Mesothelial cell of epicardium (in vitro differentiated cells): ENCODE results near the gene GPC6. TPM values are rescaled to one million over a fixed set of nuclear protein-coding genes. Genes with fewer than 3 reads are reported as not detected.

Experiments
- DNase-seq, 2 experiments: peaks; one replicate each; pipeline ENCODE4 v3.0.0; 2021; ENCODE audit warnings: low spot score in 2 of 2; ENCODE audit not compliant: unreplicated experiment in 2 of 2
- H3K27ac Mint-ChIP-seq: 2 replicates; pipeline ENCODE4 v1.8.0; 2021; ENCODE audit warnings: mixed read lengths
- H3K27me3 Mint-ChIP-seq: 2 replicates; pipeline ENCODE4 v1.8.0; 2021; ENCODE audit warnings: low read depth, mixed read lengths
- H3K36me3 Mint-ChIP-seq: 2 replicates; pipeline ENCODE4 v1.8.0; 2021; ENCODE audit warnings: mixed read lengths
- H3K4me1 Mint-ChIP-seq: 2 replicates; pipeline ENCODE4 v1.8.0; 2021; ENCODE audit warnings: mixed read lengths
- H3K4me3 Mint-ChIP-seq: 2 replicates; pipeline ENCODE4 v1.8.0; 2021; ENCODE audit warnings: mild to moderate bottlenecking, moderate library complexity, mixed read lengths
- H3K9me3 Mint-ChIP-seq: 2 replicates; pipeline ENCODE4 v1.8.0; 2021; ENCODE audit warnings: mixed read lengths
- total RNA-seq: library from RNA; stranded (reverse); gene quantifications from 3 replicates; pipeline ENCODE4 v1.2.1, GENCODE V29; 2021
- TF ChIP-seq, protein P1 (sequence below): fragments of 200-600 bp; sonication (generic); IDR thresholded peaks from one replicate; pipeline ENCODE4 v1.5.0; 2021; ENCODE audit warnings: antibody characterized with exemption; ENCODE audit not compliant: unreplicated experiment

GPC6 gene
- total RNA-seq, 1 donor from 2014 or later, result 112 TPM

DNA sequence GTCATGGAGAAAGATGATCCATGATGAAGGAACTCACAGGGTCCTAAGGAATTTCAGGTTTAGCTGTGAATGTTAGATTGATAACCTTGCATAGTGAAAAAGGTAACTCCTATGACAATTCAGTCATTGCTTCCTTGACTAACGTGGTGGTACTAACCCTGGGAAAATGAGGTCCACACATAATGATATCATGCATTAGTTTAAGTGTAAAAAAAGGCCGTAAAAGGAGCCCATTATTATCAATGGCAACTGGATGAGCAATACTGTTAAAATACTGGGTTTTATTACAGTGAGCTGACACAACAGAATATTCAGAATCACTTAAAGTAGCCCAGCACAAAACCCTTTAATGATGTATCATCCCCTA is 737.5 kb downstream of the GPC6 start:
- no peak for DNase-seq
- Mint-ChIP-seq H3K27me3 (no peaks in the 10 kb centered on the region), H3K27ac (no peak overlapping the region), H3K4me3 (no peak overlapping the region), H3K9me3 (peaks cover 8% of the 10 kb centered on the region), H3K36me3 (peaks cover 9% of the 10 kb centered on the region), H3K4me1 (peaks cover 15% of the 10 kb centered on the region)
- TF ChIP-seq, protein P1, sequence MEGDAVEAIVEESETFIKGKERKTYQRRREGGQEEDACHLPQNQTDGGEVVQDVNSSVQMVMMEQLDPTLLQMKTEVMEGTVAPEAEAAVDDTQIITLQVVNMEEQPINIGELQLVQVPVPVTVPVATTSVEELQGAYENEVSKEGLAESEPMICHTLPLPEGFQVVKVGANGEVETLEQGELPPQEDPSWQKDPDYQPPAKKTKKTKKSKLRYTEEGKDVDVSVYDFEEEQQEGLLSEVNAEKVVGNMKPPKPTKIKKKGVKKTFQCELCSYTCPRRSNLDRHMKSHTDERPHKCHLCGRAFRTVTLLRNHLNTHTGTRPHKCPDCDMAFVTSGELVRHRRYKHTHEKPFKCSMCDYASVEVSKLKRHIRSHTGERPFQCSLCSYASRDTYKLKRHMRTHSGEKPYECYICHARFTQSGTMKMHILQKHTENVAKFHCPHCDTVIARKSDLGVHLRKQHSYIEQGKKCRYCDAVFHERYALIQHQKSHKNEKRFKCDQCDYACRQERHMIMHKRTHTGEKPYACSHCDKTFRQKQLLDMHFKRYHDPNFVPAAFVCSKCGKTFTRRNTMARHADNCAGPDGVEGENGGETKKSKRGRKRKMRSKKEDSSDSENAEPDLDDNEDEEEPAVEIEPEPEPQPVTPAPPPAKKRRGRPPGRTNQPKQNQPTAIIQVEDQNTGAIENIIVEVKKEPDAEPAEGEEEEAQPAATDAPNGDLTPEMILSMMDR, result no peak

DNA sequence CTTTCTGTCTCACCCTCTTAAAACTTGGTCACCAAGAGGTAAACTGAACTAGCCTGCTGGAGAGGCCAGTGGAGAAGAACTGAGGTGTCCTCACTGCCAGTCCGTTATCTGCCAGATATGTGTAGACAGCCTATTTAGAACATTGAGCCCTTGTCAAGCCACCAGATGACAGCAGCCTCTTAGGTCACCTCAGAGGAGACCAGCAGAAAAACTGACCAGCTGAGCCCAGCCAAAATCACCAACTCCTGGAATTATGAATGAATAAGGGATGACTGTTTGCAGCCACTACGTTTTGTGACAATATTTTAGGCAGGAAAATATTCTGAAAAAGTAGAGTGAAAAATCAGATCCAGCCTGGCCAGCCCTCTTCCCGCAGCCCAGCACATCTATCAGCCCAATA is 739.0 kb downstream of the GPC6 start:
- Mint-ChIP-seq H3K27me3 (no peaks in the 10 kb centered on the region), H3K4me3 (no peak overlapping the region), H3K9me3 (no peaks in the 10 kb centered on the region), H3K27ac (no peak overlapping the region), H3K36me3 (no peaks in the 10 kb centered on the region), H3K4me1 (peaks cover 15% of the 10 kb centered on the region)
- DNase-seq, result no peak
- TF ChIP-seq, protein P1, result no peak

DNA sequence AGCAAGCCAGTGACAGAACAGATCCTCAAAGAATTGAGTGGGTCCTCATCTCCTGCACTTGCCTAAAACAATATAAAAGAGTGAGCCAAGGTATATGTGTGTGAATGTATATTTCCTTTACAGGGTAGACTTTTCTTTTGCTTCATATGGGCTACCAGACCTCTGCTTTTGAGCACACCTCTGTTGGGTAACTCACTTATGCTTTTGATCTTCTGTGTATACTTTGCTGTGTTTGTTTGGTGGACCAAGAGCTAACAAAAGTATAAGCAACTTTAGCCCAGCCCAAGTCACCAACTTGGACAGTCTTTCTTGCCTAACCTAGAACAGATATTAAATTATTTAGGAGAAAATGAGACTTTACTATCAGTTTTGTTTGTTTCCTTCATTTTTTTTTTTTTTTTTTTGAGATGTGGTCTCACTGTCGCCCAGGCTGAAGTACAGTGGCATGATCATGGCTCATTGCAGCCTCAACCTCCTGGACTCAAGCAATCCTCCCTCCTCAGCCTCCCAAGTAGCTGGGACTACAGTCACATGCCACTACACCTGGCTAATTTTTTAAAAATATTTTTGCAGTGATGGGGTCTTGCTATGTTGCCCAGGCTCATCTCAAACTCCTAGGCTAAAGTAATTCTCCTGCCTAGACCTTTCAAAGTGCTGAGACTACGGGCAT is 739.8 kb downstream of the GPC6 start:
- no peak overlapping the region for H3K27ac Mint-ChIP-seq
- DNase-seq, result no peak
- TF ChIP-seq, protein P1, result no peak
- H3K9me3 Mint-ChIP-seq, result no peaks in the 10 kb centered on the region
- no peak overlapping the region for H3K4me3 Mint-ChIP-seq
- H3K36me3 Mint-ChIP-seq, result no peaks in the 10 kb centered on the region
- H3K4me1 Mint-ChIP-seq, result peaks cover 15% of the 10 kb centered on the region
- H3K27me3 Mint-ChIP-seq, result no peaks in the 10 kb centered on the region

- H3K27me3 Mint-ChIP-seq, result no peaks in the 10 kb centered on the region
- no peak overlapping the region for H3K4me3 Mint-ChIP-seq
- H3K4me1 Mint-ChIP-seq, result peaks cover 12% of the 10 kb centered on the region
- H3K27ac Mint-ChIP-seq, result no peak overlapping the region
- TF ChIP-seq, protein P1, result no peak
- no peaks in the 10 kb centered on the region for H3K36me3 Mint-ChIP-seq
- no peaks in the 10 kb centered on the region for H3K9me3 Mint-ChIP-seq
- no peak for DNase-seq
These were observed 740.7 kb downstream of the GPC6 start for GRCh38 chr13:93967286-93967685.

DNA sequence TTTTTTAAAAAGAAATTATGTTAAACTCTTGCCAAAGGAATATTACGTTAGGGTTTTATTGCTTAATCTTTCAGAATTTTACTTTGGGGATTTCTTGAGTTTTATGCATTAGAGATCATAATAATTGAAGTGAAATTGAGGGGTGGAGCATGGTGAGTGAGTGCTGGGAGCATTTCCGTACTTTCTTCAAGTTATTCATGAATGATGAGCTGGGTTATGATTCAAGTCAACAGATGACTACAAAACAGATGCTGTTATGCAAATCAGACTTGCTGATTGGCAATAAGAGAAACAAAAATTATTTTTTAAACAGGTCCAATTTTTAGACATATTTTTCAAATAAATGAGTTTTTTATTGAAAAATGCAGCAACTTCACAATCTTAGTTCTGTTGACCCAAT is 748.6 kb downstream of the GPC6 start:
- no peak for DNase-seq
- Mint-ChIP-seq H3K9me3 (peaks cover 13% of the 10 kb centered on the region), H3K27me3 (no peaks in the 10 kb centered on the region), H3K4me1 (no peaks in the 10 kb centered on the region), H3K36me3 (peaks cover 12% of the 10 kb centered on the region), H3K27ac (no peak overlapping the region), H3K4me3 (no peak overlapping the region)
- TF ChIP-seq, protein P1, result no peak

DNA sequence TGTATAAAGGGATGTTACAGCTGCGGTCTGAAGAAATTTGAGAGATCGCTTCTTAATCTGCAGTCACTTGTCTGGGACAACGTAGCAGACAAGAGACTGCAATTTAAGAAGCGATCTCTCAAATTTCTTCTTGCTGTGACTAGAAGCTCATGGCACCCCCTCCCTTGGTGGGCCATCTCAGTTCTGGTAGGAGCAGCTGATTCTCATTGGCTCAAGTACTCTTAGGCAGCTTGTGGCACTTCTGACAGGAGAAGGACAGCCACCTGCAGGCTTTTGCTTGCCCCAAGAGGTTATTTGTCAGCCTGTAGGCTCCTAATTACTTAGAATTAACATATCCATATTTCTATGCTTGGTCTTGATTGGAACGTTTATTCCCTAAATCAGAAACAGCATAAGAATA is 749.9 kb downstream of the GPC6 start:
- DNase-seq, result no peak
- peaks cover 13% of the 10 kb centered on the region for H3K9me3 Mint-ChIP-seq
- TF ChIP-seq, protein P1, result no peak
- H3K27me3 Mint-ChIP-seq, result no peaks in the 10 kb centered on the region
- peaks cover 6% of the 10 kb centered on the region for H3K4me1 Mint-ChIP-seq
- H3K36me3 Mint-ChIP-seq, result peaks cover 12% of the 10 kb centered on the region
- no peak overlapping the region for H3K27ac Mint-ChIP-seq
- H3K4me3 Mint-ChIP-seq, result no peak overlapping the region
